ENCODE results near the gene MOB3C. TPM values are rescaled to one million over a fixed set of nuclear protein-coding genes. Genes with fewer than 3 reads are reported as not detected.

Gene MOB3C
- polyA plus RNA-seq, 1 of the 3 experiments (the other 2 are of a cell fraction): 8.6 TPM

GRCh38 chr1:46603858-46604549 lies 12.6 kb downstream of the MOB3C start, which contains the start of gene MKNK1:
Gene MKNK1 (minus strand): TSS chr1:46604268. CDS start chr1:46583327, 20,941 bp downstream.
- Histone ChIP-seq H3K4me2 (peak within 1 kb of the TSS; percentile 80), H3K27ac (ENCODE audit: low read depth in 2 of 2, low read length in 1 of 2) (peak within 1 kb of the TSS in 1 of 2 experiments; percentile 67; a peak in 1 of 4 replicates), H3K79me2 (ENCODE audit: insufficient read depth) (no peaks in the 10 kb centered on the region), H4K20me1 (ENCODE audit: insufficient read depth) (no peaks in the 10 kb centered on the region), H3K27me3 (ENCODE audit: insufficient read depth) (no peaks in the 10 kb centered on the region), H3K4me3 (ENCODE audit: low read depth in 2 of 2, low read length in 1 of 2) (peak within 1 kb of the TSS; percentile 78 to 99), H3K4me1 (ENCODE audit: control insufficient read depth in 1 of 2, insufficient read depth in 2 of 2, low read depth in 1 of 2, low read length in 1 of 2) (peaks cover 0 to 12% of the 10 kb centered on the region in 2 experiments; a peak in 1 of 4 replicates), H3K9me3 (no peaks in the 10 kb centered on the region), H3K9me2 (no peaks in the 10 kb centered on the region), H3F3A (replicated peaks; ENCODE audit: insufficient read depth) (no peaks in the 10 kb centered on the region), H3K36me3 (replicated peaks in 1 of 2; ENCODE audit: control insufficient read depth in 1 of 2, insufficient read depth in 2 of 2, low read length in 1 of 2) (peaks cover 5 to 8% of the 10 kb centered on the region in 2 experiments), H2AFZ (ENCODE audit: low read depth) (peak within 1 kb of the TSS; percentile 84), H3K9ac (peak within 1 kb of the TSS; percentile 64)
- WGBS (ENCODE audit: low lambda C conversion rate): 1% methylated on average over 36 of the region's 53 CpGs
- POLR2A ChIA-PET: interaction anchor here (0.5 to 1.7 kb wide), 7 partner anchors 11 to 711 kb away, joined by 3 to 9 read pairs (median 3); partner anchors contain the start of gene MOB3C
- TF ChIP-seq CTCF (IDR thresholded peaks at IDR 0.05): peak; percentile 37
- no peak for TF ChIP-seq ZBTB33 (IDR thresholded peaks at IDR 0.05; ENCODE audit: borderline replicate concordance, low read depth)
- TF ChIP-seq ELF1 (IDR thresholded peaks at IDR 0.05): peak; percentile 92
- TF ChIP-seq RXRA (IDR thresholded peaks at IDR 0.05; ENCODE audit: borderline replicate concordance, low read depth): no peak
- 0 out of 2 replicates have a peak, but pooled peaks have one; percentile 14 for TF ChIP-seq SIN3A (IDR thresholded peaks at IDR 0.05; ENCODE audit: borderline replicate concordance, low read depth, low read length)
- TF ChIP-seq NRF1 (IDR thresholded peaks at IDR 0.05; ENCODE audit: low read depth, low read length): peak; percentile 95
- no peak for TF ChIP-seq IRF3 (IDR thresholded peaks at IDR 0.05; ENCODE audit: low read depth, low read length)
- TF ChIP-seq CHD2 (IDR thresholded peaks at IDR 0.05; ENCODE audit: low read length, partially characterized antibody): peak; percentile 15
- no peak for TF ChIP-seq JUND (IDR thresholded peaks at IDR 0.05)
- no peak for TF ChIP-seq FOXM1 (IDR thresholded peaks at IDR 0.05; ENCODE audit: low read depth)
- no peak for TF ChIP-seq TAF1 (IDR thresholded peaks at IDR 0.05; ENCODE audit: borderline replicate concordance, low read depth, low read length)
- TF ChIP-seq USF2 (IDR thresholded peaks at IDR 0.05; ENCODE audit: borderline replicate concordance, low read depth, low read length): no peak
- peak; percentile 92 for TF ChIP-seq POLR2AphosphoS5 (IDR thresholded peaks at IDR 0.05; ENCODE audit: low read depth, low read length)
- no peak for TF ChIP-seq NFIC (IDR thresholded peaks at IDR 0.05; ENCODE audit: borderline replicate concordance)
- TF ChIP-seq MAX (IDR thresholded peaks at IDR 0.05; ENCODE audit: low read depth): no peak
- no peak for TF ChIP-seq EZH2phosphoT487 (IDR thresholded peaks at IDR 0.05; ENCODE audit: borderline replicate concordance, low read depth)
- CTCF ChIA-PET: interaction anchor here (0.6 to 5.7 kb wide), 8 partner anchors 10 to 74 kb away, joined by 3 to 36 read pairs (median 4); partner anchors contain the start of gene MOB3C
- peak; percentile 100 for DNase-seq
